Osteocyte (in vitro differentiated cells): Measurements from ENCODE around the gene PITPNC1. TPM values are rescaled to one million over a fixed set of nuclear protein-coding genes. Genes with fewer than 3 reads are reported as not detected.
A peak's percentile ranks its signal among the peaks of the same experiment; 100 is the strongest.

ENCODE experiments used
- DNase-seq: peaks from one replicate; pipeline ENCODE4 v3.0.0; 2021; ENCODE audit warnings: mixed read lengths; ENCODE audit not compliant: unreplicated experiment; ENCODE audit errors: extremely low spot score
- H3K27ac Mint-ChIP-seq: one replicate; pipeline ENCODE4 v1.8.0; 2021; ENCODE audit warnings: mild to moderate bottlenecking, mixed read lengths; ENCODE audit not compliant: unreplicated experiment
- H3K27me3 Mint-ChIP-seq: one replicate; pipeline ENCODE4 v1.8.0; 2021; ENCODE audit warnings: mixed read lengths; ENCODE audit not compliant: unreplicated experiment
- H3K36me3 Mint-ChIP-seq: one replicate; pipeline ENCODE4 v1.8.0; 2021; ENCODE audit warnings: mixed read lengths; ENCODE audit not compliant: unreplicated experiment
- H3K4me1 Mint-ChIP-seq: one replicate; pipeline ENCODE4 v1.8.0; 2021; ENCODE audit warnings: mixed read lengths; ENCODE audit not compliant: unreplicated experiment
- H3K4me3 Mint-ChIP-seq: one replicate; pipeline ENCODE4 v1.8.0; 2021; ENCODE audit warnings: mild to moderate bottlenecking, moderate library complexity, mixed read lengths; ENCODE audit not compliant: unreplicated experiment
- H3K9me3 Mint-ChIP-seq: one replicate; pipeline ENCODE4 v1.8.0; 2021; ENCODE audit warnings: mixed read lengths; ENCODE audit not compliant: unreplicated experiment
- CTCF ChIP-seq: fragments of 200-600 bp; sonication (generic); IDR thresholded peaks from 2 replicates; pipeline ENCODE4 v1.5.0; 2021; ENCODE audit warnings: antibody characterized with exemption, mild to moderate bottlenecking, moderate library complexity
- total RNA-seq: library from RNA; stranded (reverse); gene quantifications from 2 replicates; pipeline ENCODE4 v1.2.1, GENCODE V29; 2021

Gene PITPNC1
- total RNA-seq, 1 donor from 2014 or later: 18.0 TPM

DNA sequence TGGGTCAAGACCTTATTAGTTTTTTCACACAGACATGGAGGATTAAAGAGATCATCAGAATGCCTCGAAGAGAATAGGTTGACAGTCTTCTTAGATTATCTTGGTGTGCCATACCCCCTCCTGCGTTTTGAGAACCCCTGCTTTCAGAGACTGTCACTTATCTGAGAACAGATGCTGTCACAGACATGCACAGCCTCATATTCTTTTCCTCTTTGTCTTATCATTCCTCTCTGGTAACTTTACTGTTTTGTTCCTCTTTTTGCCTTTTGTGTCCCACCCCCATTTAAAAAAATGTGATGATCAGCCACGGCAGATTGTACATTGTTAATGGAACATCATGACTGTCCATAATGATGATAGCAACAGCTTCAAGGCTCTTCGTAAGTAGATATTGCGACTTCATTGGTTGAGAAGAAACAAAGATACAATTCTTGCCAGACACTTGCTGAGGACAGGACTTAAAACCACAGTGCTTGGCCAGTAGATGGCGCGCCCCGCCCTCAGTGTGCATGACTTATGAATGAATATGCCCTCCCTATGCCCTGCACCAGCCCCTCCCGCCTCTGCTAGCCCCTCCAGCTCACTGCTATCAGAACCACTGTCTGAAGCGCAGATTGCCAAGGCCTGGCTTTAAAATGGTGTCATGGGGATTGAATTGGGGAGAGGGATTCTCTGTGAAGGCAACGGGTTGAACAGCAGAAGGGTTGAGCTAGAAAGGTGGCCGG, 2.6 kb upstream of the PITPNC1 start:
- Mint-ChIP-seq H3K4me1 (peaks cover 30% of the 10 kb centered on the region), H3K4me3 (peak overlapping the region; percentile 23), H3K27ac (peak overlapping the region; percentile 39), H3K36me3 (no peaks in the 10 kb centered on the region), H3K27me3 (no peaks in the 10 kb centered on the region), H3K9me3 (no peaks in the 10 kb centered on the region)
- peak; percentile 93 for DNase-seq
- peak; percentile 93 for TF ChIP-seq CTCF

DNA sequence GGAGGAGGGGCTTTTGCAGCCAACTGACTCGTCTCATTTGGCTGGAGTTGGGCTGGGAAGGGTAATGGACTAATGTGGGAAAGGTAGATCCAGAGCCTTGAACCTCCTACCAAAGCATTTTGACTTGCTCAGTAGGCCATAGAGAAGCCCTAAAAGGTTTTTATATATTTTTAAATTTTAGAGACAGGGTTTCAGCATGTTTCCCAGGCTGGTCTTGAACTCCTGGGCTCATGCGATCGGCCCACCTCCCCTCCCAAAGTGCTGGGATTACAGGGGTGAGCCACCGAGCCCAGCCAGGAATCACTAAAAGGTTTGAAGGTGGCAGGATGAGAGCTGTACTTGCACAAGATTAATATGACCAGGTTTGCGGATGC, 2.0 kb upstream of the PITPNC1 start:
- Mint-ChIP-seq H3K27ac (peak overlapping the region; percentile 39), H3K27me3 (no peaks in the 10 kb centered on the region), H3K9me3 (no peaks in the 10 kb centered on the region), H3K4me1 (peaks cover 30% of the 10 kb centered on the region), H3K4me3 (no peak overlapping the region), H3K36me3 (no peaks in the 10 kb centered on the region)
- DNase-seq: no peak
- TF ChIP-seq CTCF: no peak

GRCh38 chr17:67375716-67376115, 1.4 kb upstream of the PITPNC1 start:
- Mint-ChIP-seq H3K4me1 (peaks cover 30% of the 10 kb centered on the region), H3K9me3 (no peaks in the 10 kb centered on the region), H3K27ac (peak overlapping the region; percentile 93), H3K4me3 (peak overlapping the region; percentile 76), H3K27me3 (no peaks in the 10 kb centered on the region), H3K36me3 (no peaks in the 10 kb centered on the region)
- no peak for TF ChIP-seq CTCF
- DNase-seq: no peak

DNA sequence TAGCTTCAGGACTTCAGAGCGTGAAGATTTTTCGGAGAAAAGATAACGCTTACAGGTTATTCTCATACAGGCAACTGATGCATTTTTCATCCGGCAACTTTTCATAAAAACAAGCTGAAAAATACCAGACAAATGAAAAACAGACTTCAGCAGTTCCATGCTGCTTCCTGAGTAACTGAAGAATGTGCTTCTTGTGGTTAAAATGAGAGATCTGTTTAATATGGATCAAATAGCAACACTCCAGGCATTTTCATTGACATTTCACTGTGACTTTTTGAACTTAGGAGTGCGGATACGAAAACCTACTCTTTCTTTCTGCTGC, 705 bp upstream of the PITPNC1 start:
- no peak for DNase-seq
- no peak for TF ChIP-seq CTCF
- peaks cover 30% of the 10 kb centered on the region for H3K4me1 Mint-ChIP-seq

GRCh38 chr17:67377488-67378453, 690 bp downstream of the PITPNC1 start:
- Mint-ChIP-seq H3K27ac (peak overlapping the region; percentile 66), H3K27me3 (no peaks in the 10 kb centered on the region), H3K4me3 (peak overlapping the region; percentile 83), H3K9me3 (no peaks in the 10 kb centered on the region), H3K4me1 (peaks cover 30% of the 10 kb centered on the region), H3K36me3 (no peaks in the 10 kb centered on the region)
- DNase-seq: peak; percentile 88
- TF ChIP-seq CTCF: peak; percentile 32

More for the DNA sequence above, 705 bp upstream of the PITPNC1 start:
- no peaks in the 10 kb centered on the region for H3K9me3 Mint-ChIP-seq
- H3K4me3 Mint-ChIP-seq: peak overlapping the region; percentile 76
- no peaks in the 10 kb centered on the region for H3K36me3 Mint-ChIP-seq
- H3K27ac Mint-ChIP-seq: peak overlapping the region; percentile 93
- no peaks in the 10 kb centered on the region for H3K27me3 Mint-ChIP-seq
